ENCODE results near the gene CHD2.

GRCh38 chr15:93048426-93048721 is 148.2 kb downstream of the CHD2 start:
- TF ChIP-seq POLR2AphosphoS5 (IDR thresholded peaks at IDR 0.05) (no peak), CTCF (IDR thresholded peaks at IDR 0.05) (no peak), EP300 (IDR thresholded peaks at IDR 0.05) (no peak), POLR2A (IDR thresholded peaks at IDR 0.05) (no peak)
